Measurements from ENCODE around the gene MAN1A1. TPM values are rescaled to one million over a fixed set of nuclear protein-coding genes. Genes with fewer than 3 reads are reported as not detected.

MAN1A1 gene
- total RNA-seq, 1 donor from 2014 or later = 52.2 TPM

GRCh38 chr6:119346450-119346849 lies 3.1 kb downstream of the MAN1A1 start:
- peak overlapping the region; percentile 92 for H3K4me3 Mint-ChIP-seq
- no peak for DNase-seq (ENCODE audit: extremely low spot score, unreplicated experiment)
- TF ChIP-seq CTCF (conservative IDR thresholded peaks at IDR 0.05) = no peak
- peaks cover 15% of the 10 kb centered on the region for H3K36me3 Mint-ChIP-seq
- H3K27ac Mint-ChIP-seq = peak overlapping the region; percentile 8
- H3K4me1 Mint-ChIP-seq (ENCODE audit: unreplicated experiment) = peaks cover 29% of the 10 kb centered on the region
- H3K27me3 Mint-ChIP-seq = peaks cover 10% of the 10 kb centered on the region
- no peaks in the 10 kb centered on the region for H3K9me3 Mint-ChIP-seq

GRCh38 chr6:119345114-119345513 lies 4.4 kb downstream of the MAN1A1 start:
- TF ChIP-seq CTCF (conservative IDR thresholded peaks at IDR 0.05) = no peak
- DNase-seq (ENCODE audit: extremely low spot score, unreplicated experiment) = no peak
- peaks cover 10% of the 10 kb centered on the region for H3K27me3 Mint-ChIP-seq
- H3K4me3 Mint-ChIP-seq = peak overlapping the region; percentile 92
- no peak overlapping the region for H3K27ac Mint-ChIP-seq
- peaks cover 37% of the 10 kb centered on the region for H3K4me1 Mint-ChIP-seq (ENCODE audit: unreplicated experiment)
- no peaks in the 10 kb centered on the region for H3K9me3 Mint-ChIP-seq
- peaks cover 20% of the 10 kb centered on the region for H3K36me3 Mint-ChIP-seq

- Mint-ChIP-seq H3K27me3 (peaks cover 10% of the 10 kb centered on the region), H3K9me3 (no peaks in the 10 kb centered on the region), H3K4me3 (peak overlapping the region; percentile 58), H3K36me3 (peaks cover 20% of the 10 kb centered on the region), H3K27ac (no peak overlapping the region), H3K4me1 (ENCODE audit: unreplicated experiment) (peaks cover 37% of the 10 kb centered on the region)
- TF ChIP-seq CTCF (conservative IDR thresholded peaks at IDR 0.05) = no peak
- DNase-seq (ENCODE audit: extremely low spot score, unreplicated experiment) = no peak
Measured at GRCh38 chr6:119344306-119344705, 5.3 kb downstream of the MAN1A1 start.

- Mint-ChIP-seq H3K27me3 (peaks cover 10% of the 10 kb centered on the region), H3K4me3 (peak overlapping the region; percentile 58), H3K36me3 (peaks cover 23% of the 10 kb centered on the region), H3K4me1 (ENCODE audit: unreplicated experiment) (peaks cover 37% of the 10 kb centered on the region), H3K27ac (no peak overlapping the region), H3K9me3 (no peaks in the 10 kb centered on the region)
- no peak for TF ChIP-seq CTCF (conservative IDR thresholded peaks at IDR 0.05)
- DNase-seq (ENCODE audit: extremely low spot score, unreplicated experiment) = no peak
Measured at GRCh38 chr6:119343573-119344146, 5.9 kb downstream of the MAN1A1 start.

GRCh38 chr6:119343167-119343566 lies 6.4 kb downstream of the MAN1A1 start:
- no peak for DNase-seq (ENCODE audit: extremely low spot score, unreplicated experiment)
- Mint-ChIP-seq H3K27me3 (peaks cover 7% of the 10 kb centered on the region), H3K4me1 (ENCODE audit: unreplicated experiment) (peaks cover 36% of the 10 kb centered on the region), H3K36me3 (peaks cover 23% of the 10 kb centered on the region), H3K9me3 (no peaks in the 10 kb centered on the region), H3K27ac (no peak overlapping the region), H3K4me3 (no peak overlapping the region)
- no peak for TF ChIP-seq CTCF (conservative IDR thresholded peaks at IDR 0.05)

- peaks cover 25% of the 10 kb centered on the region for H3K36me3 Mint-ChIP-seq
- H3K9me3 Mint-ChIP-seq = no peaks in the 10 kb centered on the region
Measured at GRCh38 chr6:119342430-119342829, 7.1 kb downstream of the MAN1A1 start.

More at GRCh38 chr6:119342430-119342829, 7.1 kb downstream of the MAN1A1 start:
- Mint-ChIP-seq H3K27me3 (peaks cover under 1% of the 10 kb centered on the region), H3K4me3 (no peak overlapping the region), H3K4me1 (ENCODE audit: unreplicated experiment) (peaks cover 33% of the 10 kb centered on the region), H3K27ac (no peak overlapping the region)
- DNase-seq (ENCODE audit: extremely low spot score, unreplicated experiment) = no peak
- no peak for TF ChIP-seq CTCF (conservative IDR thresholded peaks at IDR 0.05)

All from type B pancreatic cell (in vitro differentiated cells).